Measurements from ENCODE around the gene ITGAX.

- TF ChIP-seq, protein P1, sequence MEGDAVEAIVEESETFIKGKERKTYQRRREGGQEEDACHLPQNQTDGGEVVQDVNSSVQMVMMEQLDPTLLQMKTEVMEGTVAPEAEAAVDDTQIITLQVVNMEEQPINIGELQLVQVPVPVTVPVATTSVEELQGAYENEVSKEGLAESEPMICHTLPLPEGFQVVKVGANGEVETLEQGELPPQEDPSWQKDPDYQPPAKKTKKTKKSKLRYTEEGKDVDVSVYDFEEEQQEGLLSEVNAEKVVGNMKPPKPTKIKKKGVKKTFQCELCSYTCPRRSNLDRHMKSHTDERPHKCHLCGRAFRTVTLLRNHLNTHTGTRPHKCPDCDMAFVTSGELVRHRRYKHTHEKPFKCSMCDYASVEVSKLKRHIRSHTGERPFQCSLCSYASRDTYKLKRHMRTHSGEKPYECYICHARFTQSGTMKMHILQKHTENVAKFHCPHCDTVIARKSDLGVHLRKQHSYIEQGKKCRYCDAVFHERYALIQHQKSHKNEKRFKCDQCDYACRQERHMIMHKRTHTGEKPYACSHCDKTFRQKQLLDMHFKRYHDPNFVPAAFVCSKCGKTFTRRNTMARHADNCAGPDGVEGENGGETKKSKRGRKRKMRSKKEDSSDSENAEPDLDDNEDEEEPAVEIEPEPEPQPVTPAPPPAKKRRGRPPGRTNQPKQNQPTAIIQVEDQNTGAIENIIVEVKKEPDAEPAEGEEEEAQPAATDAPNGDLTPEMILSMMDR (conservative IDR thresholded peaks at IDR 0.05; ENCODE audit: low read depth, low read length) = no peak
- no peak for TF ChIP-seq EZH2phosphoT487 (IDR thresholded peaks at IDR 0.05; ENCODE audit: borderline replicate concordance, low read length)
Observed at GRCh38 chr16:31371619-31372484, 16.9 kb downstream of the ITGAX start.
